ENCODE results near the gene RBMS3. TPM values are rescaled to one million over a fixed set of nuclear protein-coding genes. Genes with fewer than 3 reads are reported as not detected.
"Not testable (repeated sequence)": the region's sequence is repeated elsewhere in the genome, so short reads cannot be mapped to it uniquely, and the experiment has no call there.

The RBMS3 gene
- polyA plus RNA-seq, 1 donor = 28.5 TPM

DNA sequence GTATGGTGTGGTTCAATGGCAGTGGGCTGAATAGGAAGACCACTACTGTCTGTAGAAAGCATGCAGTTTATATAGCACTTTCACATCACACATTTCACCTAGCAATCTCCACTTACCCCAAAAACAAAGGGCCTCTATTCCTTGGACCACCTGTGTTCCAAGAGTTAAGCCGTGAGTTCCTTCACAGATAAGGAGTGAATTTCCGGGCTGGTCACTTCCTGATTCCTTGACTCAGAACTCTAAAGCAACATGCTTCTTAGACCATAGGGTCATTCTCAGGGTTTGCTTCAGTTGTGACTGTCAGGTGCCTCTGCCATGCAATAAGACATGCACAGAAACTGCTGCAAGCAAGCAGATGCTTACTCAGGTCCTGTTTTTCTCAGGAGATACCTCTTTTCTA, 737.0 kb downstream of the RBMS3 start:
- DNase-seq (ENCODE audit: low read depth) = no peak

GRCh38 chr3:30020380-30020779, 739.5 kb downstream of the RBMS3 start:
- no peak for DNase-seq (ENCODE audit: low read depth)

GRCh38 chr3:30024466-30024865, 743.6 kb downstream of the RBMS3 start:
- DNase-seq (ENCODE audit: low read depth) = no peak

DNA sequence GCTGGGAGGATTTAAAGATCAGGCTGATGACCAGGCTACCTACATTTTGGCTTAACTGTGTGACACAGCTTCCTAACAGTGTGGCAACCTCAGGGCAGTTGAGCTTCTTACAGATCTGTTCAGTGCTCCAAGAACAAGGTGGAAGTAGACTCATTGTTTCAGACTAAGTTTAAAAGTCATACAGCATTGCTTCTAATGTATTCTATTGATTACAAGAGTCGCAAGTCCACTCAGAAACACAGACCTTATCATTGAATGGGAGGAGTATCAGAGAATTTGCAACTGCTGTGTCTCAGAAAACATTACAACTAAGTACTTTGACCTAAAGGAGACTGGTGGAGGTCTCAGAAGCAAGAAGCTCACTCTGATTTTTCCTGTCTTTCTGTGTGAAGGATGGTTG, 746.0 kb downstream of the RBMS3 start:
- no peak for DNase-seq (ENCODE audit: low read depth)

GRCh38 chr3:30034246-30034991, 753.5 kb downstream of the RBMS3 start:
- DNase-seq (ENCODE audit: low read depth) = no peak

GRCh38 chr3:30035935-30036567, 755.2 kb downstream of the RBMS3 start:
- no peak for DNase-seq (ENCODE audit: low read depth)

GRCh38 chr3:30040126-30040525, 759.3 kb downstream of the RBMS3 start:
- DNase-seq (ENCODE audit: low read depth) = no peak

DNA sequence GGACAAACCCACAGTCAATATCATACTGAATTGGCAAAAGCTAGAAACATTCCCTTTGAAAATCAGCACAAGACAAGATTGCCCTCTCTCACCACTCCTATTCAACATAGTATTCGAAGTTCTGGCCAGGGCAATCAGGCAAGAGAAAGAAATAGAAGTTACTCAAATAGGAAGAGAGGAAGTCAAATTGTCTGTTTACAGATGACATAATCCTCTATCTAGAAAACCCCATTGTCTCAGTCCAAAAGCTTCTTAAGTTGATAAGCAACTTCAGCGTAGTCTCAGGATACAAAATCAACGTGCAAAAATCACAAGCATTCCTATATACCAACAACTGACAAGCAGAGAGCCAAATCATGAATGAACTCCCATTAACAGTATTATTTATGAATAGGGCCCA, 760.6 kb downstream of the RBMS3 start:
- DNase-seq (ENCODE audit: low read depth) = not testable (repeated sequence)

DNA sequence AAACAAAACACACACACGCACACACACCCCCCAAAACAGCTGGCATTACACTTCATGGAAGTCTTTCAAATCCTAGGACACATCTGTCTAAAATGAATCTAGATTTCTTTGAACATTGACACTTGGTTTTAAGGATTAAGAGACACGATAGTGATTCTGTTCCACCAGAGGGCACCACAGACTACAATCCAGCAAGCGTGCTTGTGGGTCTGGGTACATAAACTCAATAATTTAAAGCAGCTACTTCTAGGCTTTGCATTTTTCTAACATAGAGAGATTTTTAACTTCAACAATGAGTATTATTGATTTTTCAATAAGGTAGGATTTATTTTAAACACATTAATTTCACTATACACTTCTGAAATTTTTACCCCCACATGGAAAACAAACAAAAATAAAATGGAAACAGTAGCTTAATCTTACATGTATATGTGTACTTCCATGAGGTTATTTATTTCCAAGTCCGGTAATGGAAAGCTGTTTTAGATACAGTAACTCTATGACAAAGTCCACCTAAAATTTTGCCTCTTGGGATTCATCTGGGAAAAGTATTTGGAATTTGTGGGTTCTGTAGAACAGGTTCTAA, 761.5 kb downstream of the RBMS3 start:
- peak; percentile 62 for DNase-seq (ENCODE audit: low read depth)

- DNase-seq (ENCODE audit: low read depth) = no peak
Measured at GRCh38 chr3:30042916-30043555, 762.2 kb downstream of the RBMS3 start.

DNA sequence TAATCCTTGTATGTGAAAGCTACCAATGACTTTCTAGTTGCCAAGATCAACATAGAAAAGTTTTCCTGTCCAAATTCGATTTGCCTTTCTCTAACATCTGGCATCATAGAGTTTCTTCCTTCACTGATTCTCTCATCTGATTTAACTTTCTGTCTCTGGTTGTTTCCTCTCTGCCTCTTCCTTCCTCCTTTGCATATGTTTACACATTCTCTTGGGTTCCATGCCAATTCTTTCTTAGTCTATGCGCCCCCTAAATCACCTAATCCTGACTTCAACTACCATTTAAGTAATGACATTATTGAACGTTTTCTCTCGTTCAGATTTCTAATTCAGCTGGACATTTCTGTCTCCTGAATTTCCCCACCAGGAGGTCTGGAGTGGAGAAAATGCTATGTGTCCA, 763.6 kb downstream of the RBMS3 start:
- DNase-seq (ENCODE audit: low read depth) = no peak

DNA sequence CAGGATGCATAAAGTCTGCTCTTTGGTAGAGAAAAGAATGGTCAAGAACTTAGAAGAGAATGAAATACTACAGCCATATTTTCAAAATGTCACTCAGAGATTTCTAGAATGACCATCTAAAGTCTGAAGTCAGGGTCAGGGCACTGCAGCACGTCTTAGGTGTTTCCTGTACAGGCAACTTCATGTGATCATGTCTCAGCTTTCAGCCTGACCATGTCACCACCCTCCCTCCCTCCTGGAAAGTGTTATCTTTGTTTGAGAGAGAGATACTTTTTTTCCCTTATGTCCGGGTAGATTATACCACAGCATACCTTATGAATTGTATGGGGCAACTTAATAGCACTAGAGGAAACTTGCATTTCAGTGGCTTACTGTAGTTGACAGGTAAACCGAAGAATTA, 767.6 kb downstream of the RBMS3 start:
- no peak for DNase-seq (ENCODE audit: low read depth)

DNA sequence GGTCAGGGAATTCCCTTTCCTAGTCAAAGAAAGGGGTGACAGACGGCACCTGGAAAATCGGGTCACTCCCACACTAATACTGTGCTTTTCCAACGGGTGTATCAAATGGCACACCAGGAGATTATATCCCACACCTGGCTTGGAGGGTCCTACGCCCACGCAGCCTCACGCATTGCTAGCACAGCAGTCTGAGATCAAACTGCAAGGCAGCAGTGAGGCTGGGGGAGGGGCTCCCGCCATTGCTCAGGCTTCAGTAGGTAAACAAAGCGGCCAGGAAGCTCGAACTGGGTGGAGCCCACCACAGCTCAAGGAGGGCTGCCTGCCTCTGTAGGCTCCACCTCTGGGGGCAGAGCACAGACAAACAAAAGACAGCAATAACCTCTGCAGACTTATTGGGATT, 769.2 kb downstream of the RBMS3 start:
- not testable (repeated sequence) for DNase-seq (ENCODE audit: low read depth)

GRCh38 chr3:30059240-30059639, 778.4 kb downstream of the RBMS3 start:
- DNase-seq (ENCODE audit: low read depth) = no peak
